Transverse colon (tissue), 3 donors: ENCODE data around the gene PLK4.

ENCODE experiments used
- EP300 ChIP-seq: sonication (generic); formaldehyde crosslinking; IDR thresholded peaks from one replicate; pipeline ENCODE4 v1.6.1; 2017; ENCODE audit warnings: antibody characterized with exemption, low read depth
- POLR2A ChIP-seq: fragments of 450-650 bp; IDR thresholded peaks from one replicate; pipeline ENCODE4 v1.6.1; 2016; ENCODE audit warnings: antibody characterized with exemption, mild to moderate bottlenecking, moderate library complexity
- TF ChIP-seq, protein P1 (sequence below), 5 experiments: fragments of 200-600 bp in 3 of 5; fragments of 450-650 bp in 2 of 5; sonication (generic) in 3 of 5; IDR thresholded peaks; 1 replicate in 2 of 5; 2 replicates in 3 of 5; pipeline ENCODE4 v1.5.1; 2016 to 2017; ENCODE audit warnings: antibody characterized with exemption in 5 of 5, inconsistent platforms in 3 of 5, mild to moderate bottlenecking in 2 of 5, moderate library complexity in 1 of 5

DNA sequence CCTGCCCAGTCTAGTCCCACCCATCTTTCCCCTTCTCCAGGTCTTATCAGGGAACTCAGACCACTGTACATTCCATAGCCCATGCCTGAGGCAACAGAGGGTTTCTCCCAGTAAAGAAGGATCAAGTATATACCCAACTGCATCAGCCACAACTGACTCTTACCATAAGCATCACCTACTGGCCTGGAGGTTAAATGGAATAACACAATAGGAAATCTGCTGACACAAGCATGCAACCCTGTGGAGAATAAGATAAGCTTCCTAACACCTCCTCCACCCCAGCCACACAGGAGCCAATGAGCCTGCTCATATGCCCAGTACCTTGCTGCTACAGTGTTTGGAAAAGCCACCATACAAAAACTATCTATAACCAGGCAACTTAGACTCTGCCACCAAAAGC, 34.6 kb upstream of the PLK4 start:
- TF ChIP-seq, protein P1, sequence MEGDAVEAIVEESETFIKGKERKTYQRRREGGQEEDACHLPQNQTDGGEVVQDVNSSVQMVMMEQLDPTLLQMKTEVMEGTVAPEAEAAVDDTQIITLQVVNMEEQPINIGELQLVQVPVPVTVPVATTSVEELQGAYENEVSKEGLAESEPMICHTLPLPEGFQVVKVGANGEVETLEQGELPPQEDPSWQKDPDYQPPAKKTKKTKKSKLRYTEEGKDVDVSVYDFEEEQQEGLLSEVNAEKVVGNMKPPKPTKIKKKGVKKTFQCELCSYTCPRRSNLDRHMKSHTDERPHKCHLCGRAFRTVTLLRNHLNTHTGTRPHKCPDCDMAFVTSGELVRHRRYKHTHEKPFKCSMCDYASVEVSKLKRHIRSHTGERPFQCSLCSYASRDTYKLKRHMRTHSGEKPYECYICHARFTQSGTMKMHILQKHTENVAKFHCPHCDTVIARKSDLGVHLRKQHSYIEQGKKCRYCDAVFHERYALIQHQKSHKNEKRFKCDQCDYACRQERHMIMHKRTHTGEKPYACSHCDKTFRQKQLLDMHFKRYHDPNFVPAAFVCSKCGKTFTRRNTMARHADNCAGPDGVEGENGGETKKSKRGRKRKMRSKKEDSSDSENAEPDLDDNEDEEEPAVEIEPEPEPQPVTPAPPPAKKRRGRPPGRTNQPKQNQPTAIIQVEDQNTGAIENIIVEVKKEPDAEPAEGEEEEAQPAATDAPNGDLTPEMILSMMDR (IDR thresholded peaks at IDR 0.05): no peak
- no peak for TF ChIP-seq EP300
- TF ChIP-seq POLR2A: no peak
